HL-60 (cell line): ENCODE results near the gene NTN1.

Source experiments
- CTCF ChIP-seq: IDR thresholded peaks from one replicate; pipeline ENCODE4 v1.5.1; 2011; ENCODE audit warnings: low read length, control low read depth, inconsistent platforms; ENCODE audit not compliant: insufficient read depth
- GABPA ChIP-seq: IDR thresholded peaks from 2 replicates; pipeline ENCODE4 v1.6.1; 2012; ENCODE audit warnings: low read depth
- TF ChIP-seq, protein P1 (sequence below): IDR thresholded peaks from 2 replicates; pipeline ENCODE4 v1.6.1; 2012; ENCODE audit warnings: low read depth; ENCODE audit not compliant: insufficient replicate concordance

GRCh38 chr17:9166788-9167187, 145.5 kb downstream of the NTN1 start:
- TF ChIP-seq CTCF, result no peak
- TF ChIP-seq GABPA, result no peak
- TF ChIP-seq, protein P1, sequence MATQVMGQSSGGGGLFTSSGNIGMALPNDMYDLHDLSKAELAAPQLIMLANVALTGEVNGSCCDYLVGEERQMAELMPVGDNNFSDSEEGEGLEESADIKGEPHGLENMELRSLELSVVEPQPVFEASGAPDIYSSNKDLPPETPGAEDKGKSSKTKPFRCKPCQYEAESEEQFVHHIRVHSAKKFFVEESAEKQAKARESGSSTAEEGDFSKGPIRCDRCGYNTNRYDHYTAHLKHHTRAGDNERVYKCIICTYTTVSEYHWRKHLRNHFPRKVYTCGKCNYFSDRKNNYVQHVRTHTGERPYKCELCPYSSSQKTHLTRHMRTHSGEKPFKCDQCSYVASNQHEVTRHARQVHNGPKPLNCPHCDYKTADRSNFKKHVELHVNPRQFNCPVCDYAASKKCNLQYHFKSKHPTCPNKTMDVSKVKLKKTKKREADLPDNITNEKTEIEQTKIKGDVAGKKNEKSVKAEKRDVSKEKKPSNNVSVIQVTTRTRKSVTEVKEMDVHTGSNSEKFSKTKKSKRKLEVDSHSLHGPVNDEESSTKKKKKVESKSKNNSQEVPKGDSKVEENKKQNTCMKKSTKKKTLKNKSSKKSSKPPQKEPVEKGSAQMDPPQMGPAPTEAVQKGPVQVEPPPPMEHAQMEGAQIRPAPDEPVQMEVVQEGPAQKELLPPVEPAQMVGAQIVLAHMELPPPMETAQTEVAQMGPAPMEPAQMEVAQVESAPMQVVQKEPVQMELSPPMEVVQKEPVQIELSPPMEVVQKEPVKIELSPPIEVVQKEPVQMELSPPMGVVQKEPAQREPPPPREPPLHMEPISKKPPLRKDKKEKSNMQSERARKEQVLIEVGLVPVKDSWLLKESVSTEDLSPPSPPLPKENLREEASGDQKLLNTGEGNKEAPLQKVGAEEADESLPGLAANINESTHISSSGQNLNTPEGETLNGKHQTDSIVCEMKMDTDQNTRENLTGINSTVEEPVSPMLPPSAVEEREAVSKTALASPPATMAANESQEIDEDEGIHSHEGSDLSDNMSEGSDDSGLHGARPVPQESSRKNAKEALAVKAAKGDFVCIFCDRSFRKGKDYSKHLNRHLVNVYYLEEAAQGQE, result no peak
